ENCODE measurements around the gene CFTR.
A peak's percentile ranks its signal among the peaks of the same experiment; 100 is the strongest.

CFTR gene

DNA sequence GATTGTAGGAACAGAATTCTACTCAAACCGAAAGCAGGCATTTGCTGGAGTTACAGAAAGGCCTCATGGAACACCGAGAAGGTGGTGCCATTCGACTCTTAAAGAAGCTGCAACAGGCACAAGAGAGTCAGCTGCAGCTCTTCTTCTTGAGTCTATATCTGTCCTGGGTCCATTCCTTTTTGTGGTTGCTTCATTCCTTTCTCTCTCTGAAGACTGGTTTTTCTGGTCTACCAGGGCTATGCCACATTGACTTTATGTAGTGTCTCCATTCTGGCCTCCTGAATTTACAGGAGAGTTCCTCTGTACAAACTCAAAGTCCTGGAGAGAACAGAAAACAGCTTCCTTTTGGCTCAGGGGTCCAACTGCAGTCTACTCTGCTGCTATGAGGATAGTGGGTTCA lies 132.8 kb downstream of the CFTR start:
- Histone ChIP-seq H3K4me3 (ENCODE audit: low read depth, low read length) (no peak overlapping the region), H3K27me3 (ENCODE audit: control insufficient read depth, insufficient read depth, low read length) (no peaks in the 10 kb centered on the region), H3K36me3 (ENCODE audit: control insufficient read depth, insufficient read depth, low read length) (no peaks in the 10 kb centered on the region), H3K4me1 (ENCODE audit: control insufficient read depth, insufficient read depth, low read length) (no peaks in the 10 kb centered on the region), H3K9me3 (ENCODE audit: control insufficient read depth, insufficient read depth, low read depth, low read length) (no peaks in the 10 kb centered on the region), H3K9ac (ENCODE audit: low read length) (no peak overlapping the region), H3K27ac (ENCODE audit: low read depth, low read length) (no peak overlapping the region)

DNA sequence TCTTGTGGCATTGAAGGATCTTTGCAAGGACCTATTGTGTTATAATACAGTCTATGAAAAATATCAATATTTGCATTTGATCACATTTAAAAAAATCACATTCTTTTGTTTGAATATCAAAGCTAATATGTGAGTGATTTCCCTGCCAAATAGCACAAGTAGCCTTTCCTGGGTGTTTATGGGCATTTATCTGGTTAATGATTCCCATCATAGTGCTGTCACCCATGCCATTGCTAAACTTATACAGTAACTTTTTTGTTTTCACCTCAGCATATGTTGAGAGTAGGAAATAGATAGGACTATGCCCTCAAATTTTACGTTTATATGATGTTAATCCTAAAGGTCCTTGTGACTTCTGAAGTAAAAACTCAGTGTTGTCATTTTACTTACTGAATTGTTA lies 136.9 kb downstream of the CFTR start:
- H3K4me3 ChIP-seq (ENCODE audit: low read depth, low read length): no peak overlapping the region
- H3K9ac ChIP-seq (ENCODE audit: low read length): no peak overlapping the region
- H3K4me1 ChIP-seq (ENCODE audit: control insufficient read depth, insufficient read depth, low read length): no peaks in the 10 kb centered on the region
- no peaks in the 10 kb centered on the region for H3K36me3 ChIP-seq (ENCODE audit: control insufficient read depth, insufficient read depth, low read length)
- H3K9me3 ChIP-seq (ENCODE audit: control insufficient read depth, insufficient read depth, low read depth, low read length): no peaks in the 10 kb centered on the region
- H3K27ac ChIP-seq (ENCODE audit: low read depth, low read length): no peak overlapping the region
- no peaks in the 10 kb centered on the region for H3K27me3 ChIP-seq (ENCODE audit: control insufficient read depth, insufficient read depth, low read length)

DNA sequence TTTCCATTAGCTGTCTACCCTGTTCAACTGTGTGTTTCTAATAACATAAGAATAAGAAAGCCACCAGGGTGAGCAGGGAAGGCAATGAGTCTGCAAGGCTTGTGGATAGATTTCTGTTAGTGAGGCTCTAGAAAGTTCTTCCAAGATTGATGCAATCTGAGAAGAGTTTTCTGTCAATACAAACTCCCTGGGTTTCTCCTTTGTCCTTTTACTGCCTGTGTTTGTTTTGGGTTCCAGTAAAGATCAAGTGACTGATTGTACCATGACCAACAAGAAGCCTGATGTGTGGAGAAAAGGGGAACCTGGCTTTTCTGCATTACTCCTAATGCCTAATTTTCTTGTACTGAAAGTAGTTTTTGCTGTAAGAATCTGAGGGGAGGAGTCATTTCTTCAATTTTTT lies 139.9 kb downstream of the CFTR start:
- H3K9ac ChIP-seq (ENCODE audit: low read length): no peak overlapping the region
- no peaks in the 10 kb centered on the region for H3K27me3 ChIP-seq (ENCODE audit: control insufficient read depth, insufficient read depth, low read length)
- H3K9me3 ChIP-seq (ENCODE audit: control insufficient read depth, insufficient read depth, low read depth, low read length): no peaks in the 10 kb centered on the region
- no peak overlapping the region for H3K27ac ChIP-seq (ENCODE audit: low read depth, low read length)
- no peak overlapping the region for H3K4me3 ChIP-seq (ENCODE audit: low read depth, low read length)
- no peaks in the 10 kb centered on the region for H3K4me1 ChIP-seq (ENCODE audit: control insufficient read depth, insufficient read depth, low read length)
- H3K36me3 ChIP-seq (ENCODE audit: control insufficient read depth, insufficient read depth, low read length): no peaks in the 10 kb centered on the region

GRCh38 chr7:117621075-117621618 lies 141.3 kb downstream of the CFTR start:
- Histone ChIP-seq H3K27ac (ENCODE audit: low read depth, low read length) (no peak overlapping the region), H3K36me3 (ENCODE audit: control insufficient read depth, insufficient read depth, low read length) (no peaks in the 10 kb centered on the region)

GRCh38 chr7:117623606-117624005 lies 143.8 kb downstream of the CFTR start:
- no peaks in the 10 kb centered on the region for H3K36me3 ChIP-seq (ENCODE audit: control insufficient read depth, insufficient read depth, low read length)
- H3K4me3 ChIP-seq (ENCODE audit: low read depth, low read length): no peak overlapping the region
- H3K9ac ChIP-seq (ENCODE audit: low read length): no peak overlapping the region
- H3K27me3 ChIP-seq (ENCODE audit: control insufficient read depth, insufficient read depth, low read length): no peaks in the 10 kb centered on the region
- H3K4me1 ChIP-seq (ENCODE audit: control insufficient read depth, insufficient read depth, low read length): no peaks in the 10 kb centered on the region
- H3K9me3 ChIP-seq (ENCODE audit: control insufficient read depth, insufficient read depth, low read depth, low read length): no peaks in the 10 kb centered on the region
- no peak overlapping the region for H3K27ac ChIP-seq (ENCODE audit: low read depth, low read length)

More at GRCh38 chr7:117621075-117621618, 141.3 kb downstream of the CFTR start:
- Histone ChIP-seq H3K4me3 (ENCODE audit: low read depth, low read length) (no peak overlapping the region), H3K9ac (ENCODE audit: low read length) (no peak overlapping the region), H3K9me3 (ENCODE audit: control insufficient read depth, insufficient read depth, low read depth, low read length) (no peaks in the 10 kb centered on the region), H3K4me1 (ENCODE audit: control insufficient read depth, insufficient read depth, low read length) (no peaks in the 10 kb centered on the region), H3K27me3 (ENCODE audit: control insufficient read depth, insufficient read depth, low read length) (no peaks in the 10 kb centered on the region)

- Histone ChIP-seq H3K36me3 (ENCODE audit: control insufficient read depth, insufficient read depth, low read length) (no peaks in the 10 kb centered on the region), H3K4me3 (ENCODE audit: low read depth, low read length) (no peak overlapping the region), H3K27ac (ENCODE audit: low read depth, low read length) (peak overlapping the region; percentile 83), H3K9ac (ENCODE audit: low read length) (no peak overlapping the region), H3K4me1 (ENCODE audit: control insufficient read depth, insufficient read depth, low read length) (peaks cover 13% of the 10 kb centered on the region; the same call in 1 of the 2 replicates), H3K9me3 (ENCODE audit: control insufficient read depth, insufficient read depth, low read depth, low read length) (peaks cover 5% of the 10 kb centered on the region; the same call in 1 of the 2 replicates), H3K27me3 (ENCODE audit: control insufficient read depth, insufficient read depth, low read length) (no peaks in the 10 kb centered on the region)
Measured at GRCh38 chr7:117630501-117630900, 150.7 kb downstream of the CFTR start.

DNA sequence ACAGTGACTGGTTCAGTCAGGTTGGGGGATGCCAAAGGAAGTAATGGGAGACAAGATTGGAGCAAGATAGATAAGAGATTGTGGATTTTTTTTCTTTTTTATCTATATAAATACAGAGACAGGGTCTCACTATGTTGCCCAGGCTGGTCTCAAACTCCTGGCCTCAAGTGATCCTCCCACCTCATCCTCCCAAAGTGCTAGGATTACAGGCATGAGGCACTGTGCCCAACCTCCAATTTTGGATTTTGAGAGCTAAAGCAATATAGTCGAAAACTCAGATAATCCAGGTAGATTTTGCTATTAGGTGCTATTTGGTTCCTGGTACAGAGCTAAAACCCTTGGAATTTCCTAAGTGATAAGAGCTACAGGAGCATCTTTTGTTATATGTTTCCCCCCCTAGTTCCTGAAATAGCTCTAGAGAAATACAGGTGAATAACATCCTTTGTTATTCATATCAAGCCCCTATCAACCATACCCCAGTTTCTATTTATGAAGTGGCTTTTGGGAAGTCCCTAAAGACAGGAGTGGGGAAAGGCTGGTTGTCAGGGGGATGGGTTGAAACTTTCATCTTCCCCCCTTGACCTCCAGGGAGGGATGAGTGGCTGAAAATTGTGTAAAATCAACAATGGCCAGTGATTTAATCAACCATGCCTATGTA lies 151.2 kb downstream of the CFTR start:
- Histone ChIP-seq H3K9me3 (ENCODE audit: control insufficient read depth, insufficient read depth, low read depth, low read length) (peaks cover 5% of the 10 kb centered on the region; the same call in 1 of the 2 replicates), H3K27ac (ENCODE audit: low read depth, low read length) (peak overlapping the region; percentile 83), H3K36me3 (ENCODE audit: control insufficient read depth, insufficient read depth, low read length) (no peaks in the 10 kb centered on the region), H3K4me3 (ENCODE audit: low read depth, low read length) (no peak overlapping the region), H3K4me1 (ENCODE audit: control insufficient read depth, insufficient read depth, low read length) (peaks cover 13% of the 10 kb centered on the region; the same call in 1 of the 2 replicates), H3K9ac (ENCODE audit: low read length) (no peak overlapping the region), H3K27me3 (ENCODE audit: control insufficient read depth, insufficient read depth, low read length) (no peaks in the 10 kb centered on the region)

DNA sequence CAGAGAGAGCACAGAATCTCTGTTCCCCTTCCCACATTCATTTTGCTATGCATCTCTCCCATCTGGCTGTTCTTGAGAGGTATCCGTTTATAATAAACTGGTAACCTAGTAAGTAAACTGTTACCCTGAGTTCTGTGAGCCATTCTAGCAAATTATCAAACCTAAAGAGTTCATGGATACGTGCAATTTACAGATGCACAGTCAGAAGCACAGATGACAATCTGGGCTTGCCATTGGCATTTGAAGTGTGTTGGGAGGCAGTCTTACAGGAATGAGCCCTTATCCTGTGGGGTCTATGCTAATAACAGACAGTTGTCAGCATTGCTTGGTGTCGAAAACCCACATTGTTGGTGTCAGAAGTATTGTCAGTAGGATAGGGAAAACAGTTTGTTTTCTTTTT lies 151.8 kb downstream of the CFTR start:
- Histone ChIP-seq H3K27ac (ENCODE audit: low read depth, low read length) (0 out of 2 replicates have a peak overlapping the region, but pooled peaks have one; percentile 9), H3K9me3 (ENCODE audit: control insufficient read depth, insufficient read depth, low read depth, low read length) (peaks cover 5% of the 10 kb centered on the region; the same call in 1 of the 2 replicates), H3K36me3 (ENCODE audit: control insufficient read depth, insufficient read depth, low read length) (no peaks in the 10 kb centered on the region), H3K4me3 (ENCODE audit: low read depth, low read length) (no peak overlapping the region), H3K9ac (ENCODE audit: low read length) (no peak overlapping the region), H3K4me1 (ENCODE audit: control insufficient read depth, insufficient read depth, low read length) (peaks cover 13% of the 10 kb centered on the region; the same call in 1 of the 2 replicates), H3K27me3 (ENCODE audit: control insufficient read depth, insufficient read depth, low read length) (no peaks in the 10 kb centered on the region)

GRCh38 chr7:117637937-117638336 lies 158.1 kb downstream of the CFTR start:
- Histone ChIP-seq H3K9ac (ENCODE audit: low read length) (no peak overlapping the region), H3K36me3 (ENCODE audit: control insufficient read depth, insufficient read depth, low read length) (no peaks in the 10 kb centered on the region), H3K4me1 (ENCODE audit: control insufficient read depth, insufficient read depth, low read length) (no peaks in the 10 kb centered on the region), H3K27ac (ENCODE audit: low read depth, low read length) (no peak overlapping the region), H3K27me3 (ENCODE audit: control insufficient read depth, insufficient read depth, low read length) (no peaks in the 10 kb centered on the region), H3K9me3 (ENCODE audit: control insufficient read depth, insufficient read depth, low read depth, low read length) (no peaks in the 10 kb centered on the region; the same call in 1 of the 2 replicates), H3K4me3 (ENCODE audit: low read depth, low read length) (no peak overlapping the region)

DNA sequence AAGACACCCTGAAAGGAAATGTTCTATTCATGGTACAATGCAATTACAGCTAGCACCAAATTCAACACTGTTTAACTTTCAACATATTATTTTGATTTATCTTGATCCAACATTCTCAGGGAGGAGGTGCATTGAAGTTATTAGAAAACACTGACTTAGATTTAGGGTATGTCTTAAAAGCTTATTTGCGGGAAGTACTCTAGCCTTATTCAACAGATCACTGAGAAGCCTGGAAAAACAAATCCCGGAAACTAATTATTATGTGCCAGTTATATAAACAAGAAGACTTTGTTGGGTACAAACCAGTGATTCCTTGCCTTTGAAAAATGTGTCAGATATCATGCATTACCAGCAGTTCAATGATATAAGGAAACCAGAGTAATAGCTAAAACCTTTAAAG lies 160.1 kb downstream of the CFTR start:
- Histone ChIP-seq H3K36me3 (ENCODE audit: control insufficient read depth, insufficient read depth, low read length) (no peaks in the 10 kb centered on the region), H3K27me3 (ENCODE audit: control insufficient read depth, insufficient read depth, low read length) (no peaks in the 10 kb centered on the region), H3K9me3 (ENCODE audit: control insufficient read depth, insufficient read depth, low read depth, low read length) (no peaks in the 10 kb centered on the region), H3K27ac (ENCODE audit: low read depth, low read length) (no peak overlapping the region), H3K4me3 (ENCODE audit: low read depth, low read length) (no peak overlapping the region), H3K4me1 (ENCODE audit: control insufficient read depth, insufficient read depth, low read length) (no peaks in the 10 kb centered on the region), H3K9ac (ENCODE audit: low read length) (no peak overlapping the region)

DNA sequence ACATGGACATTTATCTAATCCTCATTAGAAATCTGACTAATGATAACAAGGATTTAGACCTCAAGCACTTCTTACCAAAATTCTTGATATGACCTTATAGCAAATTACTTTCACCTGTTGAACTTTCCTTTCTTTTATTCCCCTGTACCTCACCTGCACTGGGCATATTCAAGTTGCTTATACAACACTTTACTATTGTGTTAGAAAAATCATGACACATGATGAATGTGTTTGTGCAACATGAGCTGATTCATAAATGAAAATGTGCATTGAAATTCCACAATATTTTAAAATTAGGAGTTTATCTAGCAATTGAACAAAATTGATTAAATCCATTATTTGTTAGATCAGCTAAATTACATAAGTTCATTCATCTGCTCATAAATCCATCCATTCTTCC lies 160.6 kb downstream of the CFTR start:
- H3K27ac ChIP-seq (ENCODE audit: low read depth, low read length): no peak overlapping the region
- H3K9ac ChIP-seq (ENCODE audit: low read length): no peak overlapping the region
- no peaks in the 10 kb centered on the region for H3K36me3 ChIP-seq (ENCODE audit: control insufficient read depth, insufficient read depth, low read length)
- H3K4me3 ChIP-seq (ENCODE audit: low read depth, low read length): no peak overlapping the region
- no peaks in the 10 kb centered on the region for H3K4me1 ChIP-seq (ENCODE audit: control insufficient read depth, insufficient read depth, low read length)
- H3K27me3 ChIP-seq (ENCODE audit: control insufficient read depth, insufficient read depth, low read length): no peaks in the 10 kb centered on the region
- H3K9me3 ChIP-seq (ENCODE audit: control insufficient read depth, insufficient read depth, low read depth, low read length): no peaks in the 10 kb centered on the region
